GM21528 (cell line): ENCODE results near the gene ECHDC1.

Source experiments
- ATAC-seq: cut with Tn5 transposase; IDR thresholded peaks from one replicate; pipeline ENCODE4 v1.9.1; 2021; ENCODE audit warnings: mild to moderate bottlenecking, moderate library complexity; ENCODE audit not compliant: unreplicated experiment, low FRiP score

The ECHDC1 gene

DNA sequence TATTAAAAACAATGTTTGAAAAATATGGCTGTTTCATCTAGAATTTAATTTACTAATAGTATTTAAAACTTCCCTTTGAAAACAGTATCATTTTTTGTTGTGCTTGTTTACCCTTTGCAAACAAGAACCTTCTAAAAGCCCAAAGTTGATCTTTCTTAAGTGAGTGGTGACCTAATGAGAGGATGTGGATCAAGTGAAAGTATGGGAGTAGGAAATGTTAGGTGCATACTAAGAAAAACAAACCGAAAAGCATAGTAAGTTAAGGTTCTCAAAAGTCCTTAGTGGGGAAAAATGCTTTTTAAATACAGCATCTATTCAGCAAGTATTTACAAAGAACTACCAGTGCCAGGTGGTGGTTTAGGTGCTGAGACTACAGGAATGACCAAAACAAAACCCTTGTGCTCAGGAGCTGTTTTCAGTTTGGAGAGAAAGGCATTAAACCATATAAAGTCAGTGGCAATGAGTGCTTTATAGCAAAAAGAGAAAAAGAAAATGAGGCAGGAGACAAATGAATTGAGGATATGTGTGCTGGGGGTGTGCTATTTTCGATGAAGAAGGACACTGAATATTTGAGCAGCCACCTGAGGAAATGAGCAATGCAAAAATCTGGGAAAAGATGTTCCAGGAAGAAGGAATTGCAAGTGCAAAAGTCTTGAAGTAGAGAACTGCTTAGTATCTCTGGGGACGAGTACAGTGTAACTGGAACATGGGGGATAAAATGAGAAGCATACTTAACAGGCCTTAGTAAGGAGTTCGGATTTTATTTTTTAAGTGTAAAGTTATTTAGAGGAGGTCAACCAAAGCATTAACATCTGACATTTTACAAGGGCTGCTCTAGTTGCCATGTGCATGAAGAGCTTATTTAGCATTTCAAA, 52.8 kb downstream of the ECHDC1 start:
- ATAC-seq = peak; percentile 11

DNA sequence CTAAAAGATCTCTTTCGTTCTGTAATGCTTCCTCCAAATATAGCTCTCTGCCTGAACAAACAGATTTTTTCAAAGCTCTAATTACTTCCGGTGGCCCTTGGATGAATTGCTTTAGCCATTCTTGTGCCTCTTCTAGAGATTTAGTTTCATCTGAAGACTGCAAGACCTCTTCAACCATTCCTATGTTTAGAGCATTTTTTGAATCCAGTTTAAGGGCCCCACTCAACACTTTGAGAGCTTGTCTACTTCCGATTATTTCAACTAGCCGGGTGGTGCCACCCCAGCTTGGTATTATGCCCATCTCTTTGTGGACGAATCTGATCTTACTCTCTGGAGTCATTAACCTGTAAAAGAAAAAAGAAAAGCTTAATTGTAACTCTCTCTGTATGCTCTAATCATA, 53.5 kb downstream of the ECHDC1 start:
- ATAC-seq = no peak

DNA sequence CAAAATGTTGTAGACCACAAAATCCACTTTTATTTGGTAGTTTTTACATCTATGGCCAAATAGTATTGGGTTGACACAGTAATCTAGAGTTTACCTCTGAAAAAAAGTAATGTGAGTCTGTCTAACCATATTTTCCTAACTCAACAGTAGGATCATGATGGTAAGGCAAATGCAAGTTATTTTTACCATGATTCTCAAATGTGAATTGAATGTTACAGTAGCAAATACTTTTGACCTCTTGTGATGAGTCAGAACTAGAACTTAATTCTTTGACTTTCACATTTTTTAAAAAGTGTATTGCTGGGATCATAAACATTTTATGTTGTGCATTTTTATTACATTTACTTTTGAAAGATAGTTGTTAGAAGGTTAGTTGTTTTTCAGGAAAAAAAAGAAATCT, 54.7 kb downstream of the ECHDC1 start:
- ATAC-seq = no peak

DNA sequence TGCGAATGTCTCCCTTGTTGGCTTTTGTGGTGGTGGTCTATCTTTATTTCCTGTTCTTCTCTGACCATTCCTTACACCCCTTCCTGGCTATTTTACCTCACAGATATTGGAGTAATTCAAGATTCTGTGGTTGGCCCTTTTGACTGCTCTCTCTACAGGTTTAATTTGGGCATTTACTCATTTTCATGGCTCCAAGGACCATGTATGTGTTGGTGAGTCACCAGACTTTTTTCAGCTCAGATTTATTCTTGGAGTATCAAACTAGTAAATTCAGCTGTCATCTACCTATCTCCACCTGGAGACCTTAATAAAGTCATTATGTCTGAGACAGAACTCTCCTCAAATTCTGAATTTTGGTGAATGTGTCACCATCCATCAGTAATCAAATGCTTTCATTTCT, 61.2 kb downstream of the ECHDC1 start:
- ATAC-seq = no peak

DNA sequence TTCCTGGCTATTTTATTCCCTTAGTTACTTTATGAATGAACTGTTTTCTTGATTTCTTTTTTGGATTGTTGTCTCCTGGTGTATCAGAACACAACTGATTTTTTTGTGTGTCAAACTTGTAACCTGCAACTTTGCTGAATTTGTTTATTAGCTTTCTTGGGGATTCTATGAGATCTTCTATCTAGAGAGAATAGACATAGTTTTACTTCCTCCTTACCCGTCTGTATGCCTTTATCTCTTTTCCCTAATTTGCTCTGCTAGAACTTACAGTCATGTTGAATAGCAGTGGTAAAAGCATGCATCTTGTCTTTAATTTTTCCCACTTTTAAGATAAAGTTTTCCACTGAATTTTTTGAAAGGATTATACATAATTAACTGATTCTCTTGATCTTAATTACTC, 63.6 kb downstream of the ECHDC1 start:
- no peak for ATAC-seq

DNA sequence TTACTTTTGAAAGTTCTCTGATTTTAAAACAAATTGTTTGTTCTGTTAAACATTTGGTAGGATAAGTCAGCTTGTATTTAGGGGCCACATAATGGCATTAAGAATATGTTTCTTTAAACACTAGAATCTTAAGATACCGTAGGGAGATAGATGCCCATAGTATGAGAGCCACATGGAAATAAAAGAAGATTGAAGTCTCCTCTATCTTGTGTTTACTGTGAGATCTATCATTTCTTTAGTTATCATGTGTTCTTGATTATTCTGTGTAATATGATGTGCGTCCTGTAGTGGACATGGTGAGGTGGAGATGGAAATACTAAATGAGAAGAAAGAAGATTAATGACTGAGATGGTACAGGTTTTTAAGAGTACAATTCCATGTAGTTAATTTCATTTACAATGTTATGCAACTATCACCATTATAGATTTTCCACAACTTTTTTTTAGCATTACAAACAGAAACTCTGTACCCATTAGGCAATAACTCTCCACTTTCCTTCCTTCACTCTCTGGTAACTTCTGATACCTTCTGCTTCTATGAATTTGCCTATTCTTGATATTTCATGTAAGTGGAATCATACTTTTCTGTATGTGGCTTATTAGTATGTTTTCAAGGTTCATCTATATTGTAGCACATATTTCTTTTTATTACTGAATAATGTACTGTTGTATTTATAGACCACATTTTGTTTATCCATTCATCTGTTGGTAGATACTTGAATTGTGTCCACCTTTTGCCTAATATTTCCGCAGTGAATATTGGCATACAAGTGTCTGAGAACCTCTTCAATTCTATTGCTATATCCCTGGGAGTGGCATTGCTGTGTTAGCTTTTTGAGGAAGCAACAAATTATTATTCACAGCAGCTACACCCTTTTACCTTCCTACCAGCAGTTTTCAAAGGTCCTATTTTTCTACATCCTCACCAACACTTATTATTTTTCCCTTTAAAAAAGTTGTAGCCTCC, 65.2 kb downstream of the ECHDC1 start:
- no peak for ATAC-seq

DNA sequence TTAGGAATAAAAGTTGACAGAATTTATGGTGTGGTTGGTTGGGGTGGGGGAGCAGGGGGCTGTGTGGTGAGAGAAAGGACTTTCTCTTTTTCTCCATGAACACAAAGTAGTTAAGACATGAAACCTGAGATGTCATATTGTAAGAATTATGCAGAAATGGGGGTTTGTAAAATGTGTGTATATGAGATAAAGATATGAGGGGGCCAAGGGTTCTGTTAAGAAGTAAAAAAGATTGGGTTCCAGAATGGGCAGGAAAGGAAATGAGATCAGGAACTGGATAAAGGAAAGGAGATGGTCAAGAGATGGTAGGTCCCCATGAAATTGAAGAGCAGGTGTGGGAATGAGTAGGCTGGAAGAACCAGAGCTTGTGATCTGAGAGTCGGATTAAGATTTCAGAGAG, 67.1 kb downstream of the ECHDC1 start:
- ATAC-seq = no peak

DNA sequence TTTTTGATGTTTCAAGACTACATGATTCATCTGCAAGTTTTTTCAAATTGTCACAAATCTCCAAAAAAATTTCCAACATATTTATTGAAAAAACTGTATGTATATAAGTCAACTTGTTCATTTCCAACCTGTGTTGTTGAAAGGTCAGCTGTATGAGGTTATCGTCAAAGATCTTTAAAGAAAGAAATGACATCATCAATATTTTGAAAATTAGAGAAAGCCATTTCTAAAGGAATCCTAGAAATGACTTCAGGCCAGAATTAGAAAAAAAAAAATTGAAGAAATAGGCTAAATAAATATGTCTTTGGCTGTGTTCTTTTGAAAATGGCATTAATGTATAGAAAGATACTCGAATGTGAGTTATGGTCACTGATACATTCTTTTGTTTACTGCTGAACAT, 69.9 kb downstream of the ECHDC1 start:
- no peak for ATAC-seq

DNA sequence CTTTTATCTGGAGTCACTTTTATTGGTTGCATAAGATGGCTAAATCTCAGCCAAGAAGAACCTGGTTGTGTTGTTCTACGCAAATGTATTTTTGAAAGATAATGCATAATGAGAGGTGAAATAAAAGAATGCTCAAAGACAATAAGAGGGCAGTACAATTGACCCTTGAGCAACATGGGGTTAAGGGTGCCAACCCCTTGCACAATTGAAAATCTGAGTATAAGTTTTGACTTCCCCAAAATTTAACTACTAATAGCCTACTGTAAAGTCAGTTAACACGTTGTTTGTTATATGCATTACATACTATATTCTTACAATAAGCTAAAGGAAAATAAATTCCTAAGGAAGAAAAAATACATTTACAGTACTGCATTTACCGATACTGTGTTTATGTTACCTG, 70.8 kb downstream of the ECHDC1 start:
- no peak for ATAC-seq

DNA sequence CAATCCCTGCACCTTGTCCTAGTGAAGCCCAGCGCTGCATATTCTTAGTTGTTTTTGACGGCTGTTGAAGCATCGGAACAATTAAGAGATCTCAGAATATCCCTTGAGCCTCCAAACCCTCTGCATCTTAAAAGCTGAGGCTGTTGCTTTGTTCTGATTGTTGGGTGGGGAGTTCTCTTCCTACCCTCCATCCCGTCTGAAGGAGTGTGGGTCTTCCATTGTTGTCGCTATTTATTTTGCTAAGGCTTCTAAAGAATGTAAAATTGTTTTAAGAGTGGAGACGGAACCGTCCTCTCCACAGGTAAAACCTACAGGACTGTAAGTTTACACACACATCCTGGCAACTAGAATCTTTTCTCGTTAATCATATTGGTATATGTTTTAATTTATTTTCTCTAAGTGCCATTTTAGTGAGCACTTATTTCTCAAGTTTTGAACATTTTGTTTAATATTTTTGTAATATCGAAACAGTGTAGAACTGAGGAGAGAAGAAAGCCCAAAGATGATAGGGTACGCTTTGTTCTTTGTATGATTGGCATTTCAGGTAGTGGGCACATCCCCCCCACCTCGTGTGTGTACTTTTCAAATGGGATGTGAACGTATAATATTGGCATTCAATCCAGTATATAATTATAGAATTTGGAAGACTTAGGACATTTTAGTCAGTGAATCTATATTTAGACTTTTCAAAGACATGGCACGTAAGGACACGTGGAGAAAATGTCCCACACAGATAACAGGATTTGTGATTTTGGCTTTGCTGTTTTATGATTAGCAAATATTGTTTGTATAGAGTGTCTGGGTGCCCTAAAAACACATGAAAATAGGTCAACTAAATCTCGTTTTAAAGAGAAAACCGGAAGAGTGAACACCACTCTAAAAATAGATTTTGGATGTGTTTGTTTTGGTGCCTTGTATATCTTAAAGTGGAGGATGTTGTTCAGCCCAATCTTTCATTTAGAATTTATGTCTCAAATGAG, 75.5 kb downstream of the ECHDC1 start:
- ATAC-seq = peak; percentile 13

DNA sequence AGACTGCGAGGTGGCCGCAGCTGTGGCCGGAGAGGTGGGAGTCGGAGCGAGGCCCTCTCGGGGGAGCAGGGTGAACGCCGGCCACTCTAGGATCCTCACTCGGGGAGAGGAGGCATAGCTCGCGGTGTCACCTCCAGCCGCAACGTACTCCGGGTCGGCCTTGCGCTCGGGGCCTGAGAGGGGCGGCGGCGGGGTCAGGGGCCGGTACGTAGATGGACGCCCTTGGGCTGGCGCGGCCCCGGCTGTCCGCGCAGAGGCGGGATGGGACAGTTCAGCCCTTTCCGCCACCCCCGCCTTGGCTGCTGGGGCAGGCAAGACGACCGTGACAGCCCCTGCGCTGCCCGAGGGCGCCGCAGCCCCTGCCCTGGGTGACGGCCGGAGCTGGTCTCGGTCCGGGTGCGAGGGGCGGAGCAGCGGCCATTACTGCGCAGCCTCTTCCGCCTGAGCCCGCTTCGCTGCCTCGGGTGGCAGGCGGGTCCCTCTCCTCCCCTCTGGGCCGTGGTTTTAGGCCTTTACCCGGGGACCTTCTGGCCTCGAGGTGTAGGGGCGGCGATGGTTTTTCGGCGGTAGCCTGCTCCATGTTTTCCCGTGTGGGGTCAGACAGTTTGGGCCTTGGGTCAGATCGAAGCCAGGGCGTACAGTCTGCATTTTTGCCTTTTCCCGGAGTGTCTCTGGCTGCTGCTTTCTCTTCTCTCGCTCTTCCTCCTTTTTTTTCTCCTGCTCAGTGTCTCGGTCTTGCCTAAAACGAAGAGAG, 76.3 kb downstream of the ECHDC1 start:
- peak; percentile 87 for ATAC-seq

DNA sequence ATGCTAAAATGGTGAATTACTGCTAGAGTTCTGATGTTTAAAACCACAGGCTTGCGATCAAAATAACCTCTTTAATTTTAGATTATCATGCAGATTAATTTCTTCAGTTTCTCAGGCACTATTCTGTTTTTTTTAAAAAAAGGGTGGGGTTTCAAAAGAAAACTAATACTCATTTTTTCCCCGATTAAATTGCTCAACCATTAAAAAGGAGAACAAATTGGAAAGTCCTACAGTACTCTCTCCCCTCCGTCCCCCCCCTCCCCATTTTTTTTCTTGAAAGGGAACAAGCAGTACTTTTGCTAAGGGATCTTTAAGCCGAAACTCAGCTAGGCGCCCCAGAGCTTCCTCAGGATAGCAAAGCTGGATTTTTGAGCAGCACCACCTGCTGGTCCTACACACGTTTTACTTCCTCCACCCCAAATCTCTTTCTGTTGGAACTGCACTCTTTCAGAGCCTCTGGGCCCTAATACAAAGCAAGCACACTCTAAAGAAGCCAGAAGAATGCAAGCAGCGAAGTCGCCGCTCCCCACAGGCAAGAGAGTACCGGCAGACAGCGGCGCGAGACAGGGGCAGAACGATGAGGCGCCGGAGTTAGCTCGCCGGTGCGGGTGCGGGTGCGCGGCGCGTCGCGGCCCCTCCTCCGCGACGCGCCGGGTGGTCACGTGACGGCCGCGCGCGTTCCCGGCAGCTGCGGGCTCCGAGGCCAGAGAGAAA, 77.1 kb downstream of the ECHDC1 start, which contains the start of gene RNF146:
RNF146 (plus strand) TSS at position 687 of the 714 bp plus-strand sequence. CDS start 13,475 bp downstream, outside the sequence.
- ATAC-seq = peak; percentile 88

DNA sequence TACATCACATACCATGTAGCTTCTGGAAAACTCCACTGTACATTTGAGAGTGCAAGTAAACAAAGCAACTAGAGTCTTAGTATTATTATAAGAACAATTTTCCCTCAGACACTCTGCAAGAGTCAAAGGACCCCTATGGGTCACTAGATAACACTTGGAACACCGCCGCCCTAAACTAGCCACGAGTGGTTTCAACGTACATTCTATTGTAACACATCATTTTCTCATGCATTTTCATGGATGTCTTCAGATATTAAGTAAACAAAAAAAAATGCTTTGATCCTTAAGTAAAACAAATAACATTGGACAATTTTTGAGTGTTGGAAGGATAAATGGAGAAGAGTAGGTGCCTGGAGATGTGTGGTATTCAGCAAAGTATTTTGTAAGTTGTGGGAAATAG, 79.9 kb downstream of the ECHDC1 start:
- ATAC-seq = no peak

DNA sequence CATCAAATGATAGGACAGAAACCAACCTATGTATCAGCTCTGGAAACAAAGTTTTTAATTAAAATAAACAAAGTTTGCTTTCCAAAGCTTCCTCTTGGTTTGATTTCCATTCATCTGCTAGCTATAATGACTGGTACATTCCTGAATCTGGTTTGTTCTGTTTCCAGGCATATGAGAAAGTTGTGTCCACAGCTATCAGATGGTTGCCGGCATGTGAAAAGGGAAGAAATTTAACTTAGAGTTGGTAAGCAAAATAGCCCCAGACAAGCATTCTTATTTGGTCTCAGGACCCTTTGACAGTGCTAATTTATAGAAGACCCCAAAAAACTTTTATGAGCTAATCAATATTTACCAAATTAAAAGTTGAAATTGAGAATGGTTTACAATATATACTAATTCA, 80.5 kb downstream of the ECHDC1 start:
- ATAC-seq = no peak

DNA sequence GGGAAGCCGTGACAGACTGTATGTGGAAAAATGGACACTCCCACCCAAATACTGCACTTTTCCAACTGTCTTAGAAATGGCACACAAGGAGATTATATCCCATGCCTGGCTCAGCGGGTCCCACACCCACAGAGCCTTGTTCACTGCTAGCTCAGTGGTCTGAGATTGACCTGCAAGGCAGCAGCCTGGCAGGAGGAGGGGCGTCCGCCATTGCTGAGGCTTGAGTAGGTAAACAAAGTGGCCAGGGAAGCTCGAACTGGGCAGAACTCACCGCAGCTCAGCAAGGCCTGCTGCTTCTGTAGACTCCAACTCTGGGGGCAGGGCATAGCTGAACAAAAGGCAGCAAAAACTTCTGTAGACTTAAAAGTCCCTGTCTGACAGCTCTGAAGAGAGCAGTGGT, 88.1 kb downstream of the ECHDC1 start:
- ATAC-seq = no peak

DNA sequence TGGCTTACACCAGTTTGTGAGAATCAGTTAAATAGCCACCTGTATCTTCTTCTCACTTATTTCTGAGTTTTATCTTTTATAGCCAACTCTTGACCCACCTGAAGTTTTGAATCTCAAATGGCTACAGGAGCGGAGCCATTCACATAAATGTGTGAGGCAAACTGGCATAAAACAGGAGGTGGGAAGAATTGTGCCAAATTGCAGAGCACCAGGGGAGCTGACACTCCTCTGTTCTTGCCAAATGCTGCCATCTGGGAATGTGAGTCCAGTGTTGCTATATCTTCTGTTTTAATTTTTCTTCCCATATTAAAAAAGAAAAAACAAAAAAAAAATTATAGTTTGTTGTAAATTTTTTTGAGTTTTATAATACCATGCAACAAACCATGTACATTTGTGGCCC, 93.8 kb downstream of the ECHDC1 start:
- no peak for ATAC-seq

DNA sequence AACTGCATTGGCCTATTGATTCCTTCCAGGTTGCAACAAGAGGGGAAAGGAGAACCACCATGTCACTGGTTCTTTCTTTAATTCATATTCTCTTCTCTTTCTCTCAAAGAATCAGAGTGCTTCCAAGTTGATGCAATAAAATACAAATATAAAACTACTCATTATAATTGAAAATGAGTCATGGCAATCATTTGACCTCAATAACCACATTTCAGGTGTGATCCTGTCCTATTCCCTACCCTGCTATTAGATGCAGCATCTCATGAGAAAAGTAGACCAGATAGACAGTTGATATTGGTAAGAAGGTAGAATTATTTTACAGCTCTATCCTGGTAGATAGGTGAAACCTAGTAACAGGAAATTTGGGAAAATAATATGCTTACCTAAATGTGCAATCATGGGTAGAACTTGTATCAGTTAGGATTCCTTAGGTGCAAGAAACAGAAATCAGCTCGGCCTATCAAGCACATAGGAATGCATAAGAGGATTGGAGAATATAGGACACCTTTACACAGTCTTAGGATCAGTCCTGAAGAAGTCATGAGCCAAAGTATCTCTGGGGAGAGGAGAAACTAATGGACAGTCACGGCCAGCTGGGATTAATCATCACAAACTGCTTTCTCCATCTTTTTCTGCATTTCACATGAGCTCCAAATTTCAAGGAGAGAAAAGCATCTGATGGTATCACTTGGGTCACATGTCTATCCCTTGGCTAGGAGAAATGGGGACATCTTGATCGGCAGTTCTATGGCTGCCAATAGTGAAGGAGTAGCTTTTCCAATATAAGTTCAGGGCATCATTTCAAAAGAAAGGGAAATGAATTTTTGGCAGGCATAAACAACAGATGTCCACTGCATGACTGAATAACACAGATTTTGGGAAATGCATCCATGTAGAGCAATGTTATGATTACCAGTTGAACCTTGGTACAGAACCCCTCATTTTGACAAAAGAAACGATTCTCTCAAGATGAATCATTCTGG, 96.0 kb downstream of the ECHDC1 start:
- no peak for ATAC-seq

DNA sequence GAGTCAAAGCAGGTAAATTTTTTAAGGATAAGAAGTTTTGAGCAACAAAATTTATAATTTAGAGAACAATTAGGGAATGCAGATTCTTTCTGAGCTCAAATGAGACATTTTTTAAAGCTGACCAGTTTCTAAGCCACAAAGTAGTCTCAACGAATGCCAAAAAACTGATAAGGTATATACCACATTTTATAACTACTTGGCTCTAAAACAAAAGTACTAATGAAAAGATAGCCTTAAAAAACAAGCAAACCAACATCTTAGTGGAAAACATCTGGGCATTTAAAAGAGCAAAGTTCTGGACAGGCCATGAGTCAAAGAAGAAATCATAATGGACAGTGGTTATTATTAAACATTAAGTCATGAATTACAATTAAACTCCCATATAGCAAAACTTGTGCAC, 99.9 kb downstream of the ECHDC1 start:
- no peak for ATAC-seq
